DOHH2 (cell line): ENCODE results near the gene NBEAL1.
"Not testable (repeated sequence)": the region's sequence is repeated elsewhere in the genome, so short reads cannot be mapped to it uniquely, and the experiment has no call there.

Experiments
- CTCF ChIP-seq: fragments of 200-600 bp; sonication (generic); IDR thresholded peaks from one replicate; pipeline ENCODE4 v1.5.1; 2014; ENCODE audit warnings: antibody characterized with exemption, mild to moderate bottlenecking, low read depth, low read length; ENCODE audit not compliant: poor library complexity, severe bottlenecking
- EZH2phosphoT487 ChIP-seq: fragments of 200-600 bp; sonication (generic); IDR thresholded peaks from 2 replicates; pipeline ENCODE4 v1.6.1; 2017; ENCODE audit warnings: borderline replicate concordance, mild to moderate bottlenecking, antibody characterized with exemption, low read length, moderate library complexity, mixed read lengths

- not testable (repeated sequence) for TF ChIP-seq CTCF, EZH2phosphoT487
These were observed 95.8 kb downstream of the NBEAL1 start for GRCh38 chr2:203110496-203110895.
